GM19395 (cell line): Measurements from ENCODE around the gene CLN6.
"Not testable (repeated sequence)": the region's sequence is repeated elsewhere in the genome, so short reads cannot be mapped to it uniquely, and the experiment has no call there.

ENCODE experiments used
- ATAC-seq: cut with Tn5 transposase; IDR thresholded peaks from one replicate; pipeline ENCODE4 v1.9.1; 2021; ENCODE audit warnings: mild to moderate bottlenecking, moderate library complexity; ENCODE audit not compliant: unreplicated experiment

CLN6 gene

DNA sequence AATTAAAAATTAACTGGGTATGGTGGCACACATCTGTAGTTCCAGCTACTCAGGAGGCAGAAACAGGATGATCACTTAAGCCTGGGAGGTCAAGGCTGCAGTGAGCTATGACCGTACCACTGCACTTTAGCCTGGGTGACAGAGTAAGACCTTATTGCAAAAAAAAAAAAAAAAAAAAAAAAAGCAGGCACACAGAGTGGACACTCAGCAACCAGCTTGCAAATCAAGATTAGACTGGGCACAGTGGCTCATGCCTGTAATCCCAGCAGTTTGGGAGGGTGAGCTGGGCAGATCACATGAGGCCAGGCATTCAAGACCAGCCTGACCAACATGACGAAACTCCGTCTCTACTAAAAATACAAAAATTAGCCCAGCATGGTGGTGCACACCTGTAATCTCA is 5.4 kb downstream of the CLN6 start:
- no peak for ATAC-seq

GRCh38 chr15:68223171-68223570 is 6.4 kb downstream of the CLN6 start:
- ATAC-seq = no peak

GRCh38 chr15:68222432-68222743 is 7.1 kb downstream of the CLN6 start:
- ATAC-seq = not testable (repeated sequence)

DNA sequence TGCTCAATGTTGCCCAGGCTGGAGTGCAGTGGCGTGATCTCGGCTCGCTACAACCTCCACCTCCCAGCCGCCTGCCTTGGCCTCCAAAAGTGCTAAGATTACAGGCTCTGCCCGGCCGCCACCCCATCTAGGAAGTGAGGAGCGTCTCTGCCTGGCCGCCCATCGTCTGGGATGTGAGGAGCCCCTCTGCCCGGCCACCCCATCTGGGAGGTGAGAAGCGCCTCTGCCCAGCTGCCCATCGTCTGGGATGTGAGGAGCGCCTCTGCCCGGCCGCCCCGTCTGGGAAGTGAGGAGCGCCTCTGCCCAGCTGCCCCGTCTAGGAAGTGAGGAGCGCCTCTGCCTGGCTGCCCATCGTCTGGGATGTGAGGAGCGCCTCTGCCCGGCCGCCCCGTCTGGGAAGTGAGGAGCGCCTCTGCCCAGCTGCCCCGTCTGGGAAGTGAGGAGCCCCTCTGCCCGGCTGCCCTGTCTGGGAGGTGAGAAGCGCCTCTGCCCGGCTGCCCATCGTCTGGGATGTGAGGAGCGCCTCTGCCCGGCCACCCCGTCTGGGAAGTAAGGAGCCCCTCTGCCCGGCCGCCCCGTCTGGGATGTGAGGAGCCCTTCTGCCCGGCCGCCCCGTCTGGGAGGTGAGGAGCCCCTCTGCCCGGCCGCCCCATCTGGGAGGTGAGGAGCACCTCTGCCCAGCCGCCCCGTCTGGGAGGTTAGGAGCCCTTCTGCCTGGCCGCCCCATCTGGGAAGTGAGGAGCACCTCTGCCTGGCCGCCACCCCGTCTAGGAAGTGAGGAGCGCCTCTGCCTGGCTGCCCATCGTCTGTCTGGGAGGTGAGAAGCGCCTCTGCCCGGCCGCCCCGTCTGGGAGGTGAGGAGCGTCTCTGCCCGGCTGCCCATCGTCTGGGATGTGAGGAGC is 7.7 kb downstream of the CLN6 start:
- not testable (repeated sequence) for ATAC-seq

DNA sequence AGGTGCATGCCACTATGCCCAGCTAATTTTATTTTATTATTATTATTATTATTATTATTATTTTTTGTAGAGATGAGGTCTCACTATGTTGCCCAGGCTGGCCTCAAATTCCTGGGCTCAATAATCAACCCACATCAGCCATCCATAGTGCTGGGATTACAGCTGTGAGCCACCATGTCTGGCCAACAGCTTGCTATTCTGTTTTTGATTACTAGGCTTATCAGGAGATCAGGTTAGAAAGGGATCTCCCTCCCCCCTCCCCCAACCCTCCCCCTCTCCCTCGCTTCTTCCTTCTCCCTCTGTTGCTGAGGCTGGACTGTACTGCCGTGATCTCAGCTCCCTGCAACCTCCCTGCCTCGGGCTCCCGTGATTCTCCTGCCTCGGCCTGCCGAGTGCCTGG is 8.6 kb downstream of the CLN6 start:
- no peak for ATAC-seq

- ATAC-seq = no peak
Measured at GRCh38 chr15:68220489-68220888, 9.0 kb downstream of the CLN6 start.

DNA sequence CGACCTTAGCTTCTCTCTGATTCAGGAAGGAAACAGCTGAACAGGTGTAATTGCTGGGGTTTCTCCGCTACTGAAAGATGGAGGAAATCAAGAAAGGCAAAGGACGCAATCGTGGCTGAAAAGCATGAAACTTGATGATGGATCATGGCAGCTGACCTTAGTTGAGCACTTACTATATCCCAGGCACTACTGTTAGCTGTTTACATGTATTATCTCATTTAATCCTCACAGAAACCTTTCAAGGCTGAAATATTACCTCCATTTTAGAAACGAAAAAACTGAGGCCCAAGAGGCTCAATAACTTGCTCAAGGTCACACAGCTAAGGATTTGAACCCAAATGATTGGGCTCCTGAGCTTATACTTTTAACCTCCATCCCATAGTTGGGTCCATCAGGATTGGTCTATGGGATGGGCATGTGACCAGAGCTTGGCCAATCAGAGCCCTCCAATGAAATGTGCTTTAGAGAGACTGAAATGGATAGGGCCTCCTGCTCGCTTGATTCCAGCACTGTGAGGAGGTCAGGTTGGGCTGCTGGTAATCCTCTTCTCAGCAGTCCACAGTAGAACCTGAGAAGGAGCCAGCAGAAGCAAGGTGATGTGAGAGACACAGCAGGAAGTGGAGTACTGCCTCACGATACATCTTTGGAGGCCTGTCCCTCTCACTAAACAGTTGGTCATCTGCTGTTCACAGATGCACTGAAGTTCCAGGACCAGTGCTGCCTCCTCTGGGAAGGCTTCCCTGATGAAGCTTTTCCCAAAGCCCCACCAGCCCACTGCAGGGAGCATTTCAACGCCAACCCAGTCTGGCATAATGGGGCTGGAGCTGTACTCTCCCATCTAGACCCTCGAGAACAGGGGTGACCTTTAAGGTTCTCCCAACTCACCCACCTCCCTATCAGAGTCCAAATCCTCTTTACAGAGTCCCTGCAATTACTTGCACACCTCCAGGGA is 10.4 kb downstream of the CLN6 start:
- ATAC-seq = no peak

DNA sequence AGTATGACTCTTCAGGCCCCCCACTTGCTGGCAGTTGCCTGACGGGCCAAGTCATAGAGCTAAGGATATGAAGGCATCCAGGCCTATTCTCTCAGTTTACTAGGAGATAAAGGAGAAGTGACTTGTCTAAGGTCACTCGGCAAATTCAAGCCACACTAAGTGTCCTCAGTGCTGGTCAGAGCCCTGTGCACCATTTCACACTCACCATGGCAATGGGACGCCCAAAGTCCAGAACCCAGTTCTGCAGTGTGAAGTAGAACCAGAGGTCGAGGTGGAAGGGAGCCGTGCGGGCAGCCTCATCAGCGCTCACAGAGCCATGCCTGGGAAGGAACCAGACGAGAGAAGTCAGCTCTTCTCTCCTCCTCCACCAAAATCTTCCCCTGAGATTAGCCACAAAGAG is 11.2 kb downstream of the CLN6 start:
- ATAC-seq = no peak

DNA sequence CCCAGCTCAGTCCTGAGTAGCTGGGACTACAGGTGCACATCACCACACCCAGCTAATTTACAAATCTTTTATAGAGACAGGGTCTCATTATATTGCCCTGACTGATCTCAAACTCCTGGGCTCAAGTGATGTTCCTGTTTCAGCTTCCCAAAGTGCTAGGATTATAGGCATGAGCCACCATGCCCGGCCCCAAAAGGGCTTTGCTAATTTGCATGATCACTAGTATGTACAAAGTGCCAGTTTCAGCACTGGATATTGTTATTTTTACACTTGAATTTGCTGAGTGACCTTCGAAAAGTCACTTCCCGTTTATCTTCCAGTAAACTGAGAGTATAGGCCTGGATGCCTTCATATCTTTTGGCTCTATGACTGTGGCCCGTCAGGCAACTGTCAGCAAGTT is 12.2 kb downstream of the CLN6 start:
- no peak for ATAC-seq

- no peak for ATAC-seq
Measured at GRCh38 chr15:68214838-68215254, 14.7 kb downstream of the CLN6 start.

- no peak for ATAC-seq
Measured at GRCh38 chr15:68213991-68214837, 15.3 kb downstream of the CLN6 start.

DNA sequence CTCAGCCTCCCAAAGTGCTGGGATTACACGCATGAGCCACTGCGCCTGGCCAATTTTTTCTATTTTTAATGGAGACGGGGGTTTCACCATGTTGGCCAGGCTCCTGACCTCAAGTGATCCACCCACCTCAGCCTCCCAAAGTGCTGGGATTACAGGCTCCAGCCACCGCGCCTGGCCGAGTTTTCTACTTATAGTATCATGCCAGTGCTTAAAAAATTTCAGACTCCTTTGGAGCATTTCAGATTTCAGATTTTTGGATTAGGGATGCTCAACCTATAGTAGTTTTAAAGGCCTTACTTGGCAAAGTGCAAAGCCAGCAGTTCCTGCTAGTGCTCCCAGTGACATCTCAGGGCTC is 16.1 kb downstream of the CLN6 start:
- not testable (repeated sequence) for ATAC-seq

DNA sequence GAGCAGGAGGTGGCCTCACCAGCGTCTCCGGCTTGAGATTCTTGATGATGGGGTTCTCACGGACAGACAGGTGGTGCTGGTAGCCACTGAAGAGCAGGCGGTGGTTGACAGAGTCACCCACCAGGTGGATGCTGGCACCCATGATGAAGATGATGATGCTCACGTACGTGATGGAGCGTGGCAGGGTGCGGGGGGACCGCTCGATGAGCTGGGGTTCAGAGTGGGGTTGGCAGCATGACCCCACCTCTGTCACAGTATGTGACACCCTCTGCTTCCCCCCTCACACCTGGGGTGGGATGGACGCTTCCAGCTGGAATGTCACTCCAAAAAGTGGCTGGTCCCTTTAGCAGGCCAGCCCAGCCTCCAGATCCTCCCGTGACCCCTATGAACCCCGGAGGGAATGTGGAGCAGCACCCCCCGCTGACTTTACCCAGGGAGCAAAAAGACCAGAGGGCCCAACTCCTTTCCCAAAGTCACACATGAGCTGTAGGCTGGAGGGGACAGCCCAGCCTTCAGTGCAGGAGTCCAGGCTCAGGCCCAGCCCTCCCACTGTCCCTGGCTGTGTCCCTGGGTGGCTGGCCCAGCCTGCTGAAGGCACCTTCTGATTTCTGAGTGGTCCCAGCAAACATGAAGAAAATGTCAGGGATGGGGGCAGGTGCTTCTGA is 17.7 kb downstream of the CLN6 start:
- no peak for ATAC-seq

DNA sequence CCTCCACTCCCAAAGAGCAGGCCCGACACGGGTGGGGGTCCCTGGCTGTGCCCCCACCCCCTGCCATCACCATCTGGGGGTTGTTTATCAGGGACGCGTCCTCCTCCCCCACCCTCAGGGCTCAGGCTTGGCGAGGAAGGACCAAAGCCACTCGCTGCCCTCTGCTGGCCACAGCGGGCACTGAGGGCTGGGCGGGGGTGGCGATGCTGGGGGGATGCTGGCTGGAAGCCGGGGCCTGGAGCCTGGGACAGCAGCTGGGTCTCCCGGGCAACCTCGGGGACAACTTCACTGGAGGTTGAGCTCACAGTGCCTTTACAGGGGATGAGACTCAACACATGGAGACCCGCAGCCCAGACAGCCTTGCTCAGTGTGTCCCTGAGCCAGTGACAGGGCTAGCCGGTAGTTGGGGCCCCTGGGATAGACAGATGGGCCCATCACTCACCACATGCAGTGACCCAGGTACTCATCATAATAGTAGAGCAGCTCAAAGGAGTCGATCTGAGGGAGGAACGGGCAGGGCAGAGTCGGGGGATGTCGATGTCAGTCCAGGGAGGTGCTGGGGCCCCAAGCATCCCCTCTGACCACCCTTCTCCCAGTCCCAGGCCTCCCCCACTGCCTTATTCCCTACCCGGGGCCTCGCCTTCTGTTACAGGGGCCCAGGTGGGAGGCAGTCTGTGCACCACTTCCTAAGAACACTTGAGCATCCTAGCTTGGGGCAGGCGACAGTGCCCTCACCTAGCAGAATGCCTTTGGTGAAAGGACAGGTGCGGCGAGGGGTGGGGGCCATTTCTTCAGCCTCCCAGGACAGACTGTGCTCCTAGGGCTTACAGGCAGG is 18.5 kb downstream of the CLN6 start:
- no peak for ATAC-seq

GRCh38 chr15:68210409-68210756 is 19.1 kb downstream of the CLN6 start:
- ATAC-seq = no peak

DNA sequence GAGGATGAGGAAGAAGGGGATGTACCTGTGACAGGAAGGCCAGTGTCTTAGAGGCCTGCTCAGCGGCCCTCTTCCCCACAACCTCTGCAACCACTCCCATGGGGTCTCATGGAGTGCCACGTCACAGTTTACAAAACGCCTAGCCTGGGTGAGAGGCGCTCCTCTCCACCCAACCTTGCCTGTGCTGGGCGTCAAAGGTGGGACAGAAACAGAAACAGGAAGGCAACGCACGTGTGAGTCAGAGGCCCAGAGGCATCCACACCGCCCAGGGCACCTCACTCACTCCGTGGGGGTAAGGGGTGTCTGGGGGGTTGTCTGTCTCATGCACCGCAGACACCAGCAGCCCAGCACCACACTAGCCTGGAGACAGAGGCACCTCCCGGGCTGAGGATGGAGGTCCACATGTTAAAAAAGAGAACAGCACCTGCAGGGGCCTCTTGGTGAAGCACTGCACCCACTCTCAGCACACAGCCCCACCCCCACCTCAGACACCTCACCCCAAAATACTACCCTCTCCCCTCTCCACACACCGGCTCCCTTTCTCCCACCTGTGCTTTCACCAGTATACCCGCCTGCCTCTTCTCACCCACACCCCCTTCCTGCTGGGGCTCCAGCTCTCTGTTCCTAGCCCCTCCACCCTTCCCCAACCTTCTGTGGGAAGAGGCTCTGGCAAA is 19.7 kb downstream of the CLN6 start:
- no peak for ATAC-seq

DNA sequence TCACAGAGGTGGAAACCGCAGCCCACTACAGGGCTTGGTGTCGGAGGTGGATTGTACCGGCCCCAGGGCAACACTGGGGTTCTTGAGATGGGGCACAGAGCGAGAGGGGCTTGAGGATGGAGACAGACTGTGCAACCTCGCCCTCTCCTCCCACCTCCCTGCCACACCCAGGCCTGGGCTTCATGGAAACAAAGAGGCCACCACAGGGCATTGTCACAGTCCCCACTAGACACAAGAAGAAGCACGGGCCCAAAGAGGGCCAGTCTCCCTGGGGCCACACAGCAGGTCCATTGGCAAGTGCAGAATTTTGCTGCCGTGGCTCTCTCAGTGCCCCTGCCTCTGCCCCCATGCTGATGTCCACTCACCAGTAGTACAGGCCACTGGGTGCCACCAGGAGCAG is 20.3 kb downstream of the CLN6 start:
- no peak for ATAC-seq

- ATAC-seq = no peak
Measured at GRCh38 chr15:68208636-68209240, 20.8 kb downstream of the CLN6 start.

GRCh38 chr15:68208136-68208535 is 21.4 kb downstream of the CLN6 start:
- ATAC-seq = no peak
